Amniotic epithelial cell (primary cell): ENCODE results near the gene SCAF1.
A peak's percentile ranks its signal among the peaks of the same experiment; 100 is the strongest.

Experiments used
- DNase-seq: peaks from one replicate; pipeline ENCODE4 v3.0.0-alpha.2; 2010; ENCODE audit warnings: low read depth

SCAF1 gene

GRCh38 chr19:49646586-49646985 lies 4.6 kb downstream of the SCAF1 start:
- DNase-seq = no peak

GRCh38 chr19:49651029-49651819 lies 9.2 kb downstream of the SCAF1 start:
- no peak for DNase-seq

DNA sequence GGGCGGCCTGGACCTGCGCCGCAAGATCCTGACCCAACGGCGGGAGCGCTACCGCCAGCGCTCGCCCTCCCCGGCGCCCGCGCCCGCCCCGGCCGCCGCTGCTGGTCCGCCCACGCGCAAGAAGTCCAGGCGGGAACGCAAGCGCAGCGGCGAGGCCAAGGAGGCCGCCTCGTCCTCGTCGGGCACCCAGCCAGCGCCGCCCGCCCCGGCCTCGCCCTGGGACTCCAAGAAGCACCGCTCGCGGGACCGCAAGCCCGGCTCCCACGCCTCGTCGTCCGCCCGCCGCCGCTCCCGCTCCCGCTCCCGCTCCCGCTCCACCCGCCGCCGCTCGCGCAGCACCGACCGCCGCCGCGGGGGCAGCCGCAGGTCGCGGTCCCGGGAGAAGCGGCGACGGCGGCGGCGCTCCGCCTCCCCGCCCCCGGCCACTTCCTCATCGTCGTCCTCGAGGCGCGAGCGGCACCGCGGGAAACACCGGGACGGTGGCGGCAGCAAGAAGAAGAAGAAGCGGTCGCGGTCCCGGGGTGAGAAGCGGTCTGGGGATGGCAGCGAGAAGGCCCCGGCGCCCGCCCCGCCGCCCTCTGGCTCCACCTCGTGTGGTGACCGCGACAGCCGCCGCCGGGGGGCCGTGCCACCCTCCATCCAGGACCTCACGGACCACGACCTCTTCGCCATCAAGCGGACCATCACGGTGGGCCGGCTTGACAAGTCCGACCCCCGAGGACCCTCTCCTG lies 10.0 kb downstream of the SCAF1 start:
- no peak for DNase-seq

GRCh38 chr19:49652551-49653465 lies 10.8 kb downstream of the SCAF1 start:
- DNase-seq = no peak

GRCh38 chr19:49653466-49653806 lies 11.4 kb downstream of the SCAF1 start:
- DNase-seq = no peak

DNA sequence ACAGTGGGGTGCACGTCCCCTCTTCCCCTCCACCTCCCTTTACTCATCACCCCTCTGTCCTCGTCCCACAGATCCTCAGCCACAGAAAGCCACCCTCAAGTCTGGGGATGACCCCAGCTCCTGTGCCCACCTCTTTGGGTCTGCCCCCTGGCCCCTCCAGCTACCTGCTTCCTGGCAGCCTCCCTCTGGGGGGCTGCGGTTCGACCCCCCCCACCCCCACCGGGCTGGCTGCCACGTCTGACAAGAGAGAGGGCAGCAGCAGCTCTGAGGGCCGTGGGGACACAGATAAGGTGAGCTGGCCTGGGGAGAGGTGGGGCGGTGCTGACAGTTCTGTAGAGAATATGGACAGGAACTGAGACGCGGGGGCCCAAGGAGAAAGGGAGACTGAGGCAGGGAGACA lies 12.6 kb downstream of the SCAF1 start:
- no peak for DNase-seq

GRCh38 chr19:49655570-49656455 lies 13.8 kb downstream of the SCAF1 start:
- DNase-seq = no peak

- no peak for DNase-seq
Observed at GRCh38 chr19:49656456-49657109, 14.6 kb downstream of the SCAF1 start.

DNA sequence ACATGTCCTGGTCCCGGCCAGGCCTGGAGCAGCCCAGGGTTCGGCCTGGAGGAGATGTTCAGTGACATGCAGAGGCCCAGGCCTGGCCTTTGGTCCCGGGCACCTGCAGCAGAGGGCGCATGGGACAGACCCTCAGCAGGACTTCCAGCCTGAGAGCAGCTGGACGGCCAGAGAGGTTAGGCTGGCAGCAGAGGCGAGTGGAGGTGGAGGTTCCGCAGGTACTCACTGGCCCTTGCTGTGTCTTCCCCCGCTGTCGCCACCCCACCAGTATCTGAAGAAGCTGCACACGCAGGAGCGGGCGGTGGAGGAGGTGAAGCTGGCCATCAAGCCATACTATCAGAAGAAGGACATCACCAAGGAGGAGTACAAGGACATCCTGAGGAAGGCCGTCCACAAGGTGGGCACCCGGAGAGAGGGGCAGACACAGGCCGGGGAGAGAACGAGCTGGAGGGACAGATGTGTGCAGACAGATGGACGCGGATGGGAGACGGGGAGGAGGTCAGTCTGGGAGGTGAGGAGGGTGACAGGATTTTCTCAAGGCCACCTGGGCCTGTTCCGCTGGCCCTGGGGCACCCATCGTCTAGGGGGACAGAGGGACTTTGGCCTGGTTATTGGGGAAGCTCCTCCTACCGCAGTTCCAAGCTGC lies 15.6 kb downstream of the SCAF1 start:
- no peak for DNase-seq

- no peak for DNase-seq
Observed at GRCh38 chr19:49658139-49658517, 16.1 kb downstream of the SCAF1 start.

DNA sequence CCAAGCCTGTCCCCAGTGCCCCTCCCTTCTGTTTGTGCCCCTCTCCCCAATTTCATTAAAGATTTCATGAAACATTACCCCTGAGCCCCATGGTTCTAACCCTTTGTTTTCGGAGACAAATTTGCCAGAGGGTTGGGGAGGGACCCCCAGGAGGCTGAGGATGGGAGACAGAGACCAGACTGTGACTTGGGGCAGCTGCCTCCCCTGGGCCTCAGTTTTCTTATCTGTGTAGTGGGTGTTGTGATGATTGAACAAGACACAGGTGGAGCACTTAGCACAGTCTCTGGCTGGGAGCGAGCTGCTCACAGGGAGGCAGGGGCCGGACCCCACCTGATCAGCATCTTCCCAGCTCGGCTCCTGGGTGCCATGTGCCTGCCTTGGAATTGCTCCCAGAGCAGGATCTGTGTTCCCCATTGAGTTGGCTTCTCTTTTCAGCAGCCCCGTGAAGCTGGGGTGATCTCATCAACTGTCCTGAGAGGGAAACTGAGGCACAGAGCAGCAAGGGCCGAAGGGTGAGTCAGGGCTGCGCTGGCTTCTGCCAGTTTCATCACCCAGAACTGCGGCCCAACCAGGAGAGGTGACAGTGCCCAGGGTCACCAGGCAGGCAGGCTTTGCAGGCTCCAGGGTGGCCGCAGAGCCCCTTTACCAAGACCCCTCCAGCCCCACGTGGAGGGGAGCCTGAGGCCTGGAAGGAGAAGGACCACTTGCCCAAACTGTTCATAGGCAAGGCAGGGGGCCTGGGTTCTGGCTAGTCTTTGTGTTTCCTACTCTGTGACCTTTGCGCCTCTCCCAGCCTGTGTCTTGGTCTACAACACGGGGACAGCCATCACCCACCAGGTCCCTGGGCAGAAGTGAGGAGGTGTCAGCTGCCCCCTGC lies 16.8 kb downstream of the SCAF1 start:
- DNase-seq = no peak

GRCh38 chr19:49660338-49660961 lies 18.4 kb downstream of the SCAF1 start:
- no peak for DNase-seq

GRCh38 chr19:49662011-49662410 lies 20.0 kb downstream of the SCAF1 start:
- DNase-seq = no peak

DNA sequence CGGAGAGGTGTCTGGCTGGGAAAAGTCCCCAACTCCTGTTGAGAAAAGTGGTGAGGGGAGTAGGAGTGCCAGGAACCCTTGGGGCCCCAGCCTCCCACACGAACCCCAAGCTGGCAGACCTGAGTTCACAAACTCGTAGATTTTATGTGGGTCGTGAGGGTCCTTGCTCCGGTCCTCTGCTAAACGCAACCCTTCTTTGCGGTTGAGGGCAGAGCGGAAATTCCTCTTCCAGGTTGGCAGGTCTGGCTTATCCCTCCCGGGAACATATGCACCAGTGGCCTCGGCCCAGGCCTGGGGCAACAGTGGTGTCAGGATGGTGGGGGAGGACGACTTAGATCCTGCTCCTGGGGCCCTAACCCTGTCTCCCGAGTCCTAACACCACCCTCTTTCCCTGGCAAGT lies 21.2 kb downstream of the SCAF1 start:
- DNase-seq = no peak

GRCh38 chr19:49664171-49665035 lies 22.4 kb downstream of the SCAF1 start:
- DNase-seq = peak; percentile 64

GRCh38 chr19:49665036-49665350 lies 23.0 kb downstream of the SCAF1 start:
- no peak for DNase-seq

DNA sequence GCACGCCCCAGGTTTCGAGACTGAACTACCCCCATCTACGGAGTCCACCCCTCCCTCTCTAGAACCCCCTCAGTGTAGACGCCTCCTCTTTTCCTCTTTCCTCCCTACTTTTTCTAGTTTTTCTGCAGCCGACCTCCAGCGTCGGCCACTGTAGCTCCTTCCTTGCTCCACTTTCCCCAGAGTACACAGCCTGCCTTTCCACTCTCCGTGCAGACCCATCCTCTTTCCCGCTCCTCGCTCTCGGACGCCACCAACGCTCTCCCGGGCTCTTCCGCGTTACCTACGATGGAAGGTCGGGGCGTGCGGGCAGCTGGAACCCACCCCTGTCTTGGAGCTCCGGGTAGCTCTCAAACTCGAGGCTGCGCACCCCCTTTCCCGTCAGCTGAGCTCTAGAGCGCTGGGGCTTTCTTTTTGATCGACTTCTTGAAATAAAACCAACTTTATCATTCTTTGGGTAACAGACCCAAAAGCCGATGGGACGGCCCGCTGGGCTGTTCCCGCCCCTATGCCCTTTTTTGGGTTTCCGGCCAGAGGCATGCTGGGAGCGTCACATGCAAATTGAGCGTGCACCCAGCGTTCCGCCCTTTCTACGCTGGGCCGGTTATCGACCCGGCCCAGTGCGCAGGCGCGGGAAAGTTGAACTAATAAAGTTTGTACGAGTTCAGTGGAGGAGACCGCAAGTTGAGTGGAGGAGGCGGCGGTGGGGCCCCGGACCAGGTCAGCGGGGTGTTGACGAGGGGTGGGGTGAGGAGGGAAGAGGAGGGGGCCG lies 23.5 kb downstream of the SCAF1 start, which contains the start of the genes BCL2L12 and IRF3:
BCL2L12 (plus strand) TSS at position 583 of the 769 bp plus-strand sequence. CDS start 760 bp downstream, outside the sequence.
IRF3 (minus strand) TSS at position 507 of the 769 bp plus-strand sequence. CDS start 1,019 bp downstream, outside the sequence.
- DNase-seq = peak; percentile 90
